GM23338 (cell line): ENCODE data around the gene CPE.

Source experiments
- CREB1 ChIP-seq: fragments of 250-450 bp; sonication (Bioruptor Pico); IDR thresholded peaks from 2 replicates; pipeline ENCODE4 v1.5.0; 2020; ENCODE audit warnings: low read depth, mild to moderate bottlenecking, moderate library complexity
- EZH2 ChIP-seq: fragments of 200-600 bp; sonication (generic); IDR thresholded peaks from one replicate; pipeline ENCODE4 v1.8.0; 2017; ENCODE audit warnings: antibody characterized with exemption, mild to moderate bottlenecking, low read depth; ENCODE audit not compliant: unreplicated experiment
- EZH2phosphoT487 ChIP-seq: fragments of 200-600 bp; sonication (generic); IDR thresholded peaks from one replicate; pipeline ENCODE4 v1.8.1; 2018; ENCODE audit warnings: antibody characterized with exemption; ENCODE audit not compliant: unreplicated experiment
- POLR2AphosphoS5 ChIP-seq: IDR thresholded peaks from 2 replicates; pipeline ENCODE4 v1.6.1; 2016; ENCODE audit warnings: antibody characterized with exemption, low read depth
- ZNF331 ChIP-seq: fragments of 250-450 bp; sonication (Bioruptor Pico); IDR thresholded peaks from 2 replicates; pipeline ENCODE4 v1.5.0; 2020; ENCODE audit warnings: low read depth, mild to moderate bottlenecking, moderate library complexity
- TF ChIP-seq, protein P1 (sequence below), 2 experiments: fragments of 200-600 bp in 1 of 2; sonication (generic) in 1 of 2; conservative IDR thresholded peaks; 2 replicates each; pipeline versions ENCODE4 v1.5.1 to v1.6.1; 2016 to 2017; ENCODE audit warnings: antibody characterized with exemption in 2 of 2, low read depth in 2 of 2, mild to moderate bottlenecking in 2 of 2, moderate library complexity in 1 of 2
- TF ChIP-seq, protein P2 (sequence below): IDR thresholded peaks from one replicate; pipeline ENCODE4 v1.6.1; 2018; ENCODE audit warnings: antibody characterized with exemption; ENCODE audit not compliant: unreplicated experiment

DNA sequence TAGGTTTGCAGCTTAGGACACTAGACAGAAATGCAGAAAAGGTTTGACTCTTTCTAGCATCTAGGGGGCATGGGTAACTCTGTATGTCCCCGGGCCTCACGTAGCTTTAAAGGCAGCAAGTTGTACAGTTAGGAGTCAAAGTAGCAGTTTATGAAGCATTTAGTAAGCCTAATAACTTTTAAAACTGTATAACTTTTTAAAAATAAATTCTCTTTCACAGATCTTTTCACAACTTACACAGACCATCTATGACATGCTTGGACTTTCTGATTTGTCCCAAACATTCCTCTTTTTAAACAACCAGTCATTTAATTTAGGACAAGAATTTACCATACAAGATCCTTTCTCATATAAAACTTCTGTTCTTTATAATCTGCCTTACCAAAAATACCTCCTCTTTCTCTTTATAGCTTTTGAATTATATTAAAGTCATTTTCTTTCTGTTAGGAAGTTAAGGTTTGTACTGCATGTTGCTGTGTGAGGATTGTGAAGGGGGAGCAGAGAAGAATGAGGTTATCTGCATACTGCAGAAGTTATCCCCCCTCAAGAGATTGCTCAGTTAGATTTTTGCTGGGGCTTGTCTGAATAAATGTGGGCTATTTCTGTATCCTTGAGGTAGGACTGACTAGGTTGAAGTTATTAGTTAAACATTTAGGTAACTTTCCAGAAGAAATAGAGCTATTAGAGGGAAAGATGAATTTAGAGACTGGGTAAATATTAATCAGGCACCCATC is 94.3 kb downstream of the CPE start:
- TF ChIP-seq, protein P1, sequence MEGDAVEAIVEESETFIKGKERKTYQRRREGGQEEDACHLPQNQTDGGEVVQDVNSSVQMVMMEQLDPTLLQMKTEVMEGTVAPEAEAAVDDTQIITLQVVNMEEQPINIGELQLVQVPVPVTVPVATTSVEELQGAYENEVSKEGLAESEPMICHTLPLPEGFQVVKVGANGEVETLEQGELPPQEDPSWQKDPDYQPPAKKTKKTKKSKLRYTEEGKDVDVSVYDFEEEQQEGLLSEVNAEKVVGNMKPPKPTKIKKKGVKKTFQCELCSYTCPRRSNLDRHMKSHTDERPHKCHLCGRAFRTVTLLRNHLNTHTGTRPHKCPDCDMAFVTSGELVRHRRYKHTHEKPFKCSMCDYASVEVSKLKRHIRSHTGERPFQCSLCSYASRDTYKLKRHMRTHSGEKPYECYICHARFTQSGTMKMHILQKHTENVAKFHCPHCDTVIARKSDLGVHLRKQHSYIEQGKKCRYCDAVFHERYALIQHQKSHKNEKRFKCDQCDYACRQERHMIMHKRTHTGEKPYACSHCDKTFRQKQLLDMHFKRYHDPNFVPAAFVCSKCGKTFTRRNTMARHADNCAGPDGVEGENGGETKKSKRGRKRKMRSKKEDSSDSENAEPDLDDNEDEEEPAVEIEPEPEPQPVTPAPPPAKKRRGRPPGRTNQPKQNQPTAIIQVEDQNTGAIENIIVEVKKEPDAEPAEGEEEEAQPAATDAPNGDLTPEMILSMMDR (conservative IDR thresholded peaks at IDR 0.05; ENCODE audit: low read depth in 2 of 2): no peak
- TF ChIP-seq POLR2AphosphoS5 (no peak), EZH2 (no peak), EZH2phosphoT487 (no peak), CREB1 (CRISPR knock-in tag) (no peak), ZNF331 (CRISPR knock-in tag) (no peak)
- TF ChIP-seq, protein P2, sequence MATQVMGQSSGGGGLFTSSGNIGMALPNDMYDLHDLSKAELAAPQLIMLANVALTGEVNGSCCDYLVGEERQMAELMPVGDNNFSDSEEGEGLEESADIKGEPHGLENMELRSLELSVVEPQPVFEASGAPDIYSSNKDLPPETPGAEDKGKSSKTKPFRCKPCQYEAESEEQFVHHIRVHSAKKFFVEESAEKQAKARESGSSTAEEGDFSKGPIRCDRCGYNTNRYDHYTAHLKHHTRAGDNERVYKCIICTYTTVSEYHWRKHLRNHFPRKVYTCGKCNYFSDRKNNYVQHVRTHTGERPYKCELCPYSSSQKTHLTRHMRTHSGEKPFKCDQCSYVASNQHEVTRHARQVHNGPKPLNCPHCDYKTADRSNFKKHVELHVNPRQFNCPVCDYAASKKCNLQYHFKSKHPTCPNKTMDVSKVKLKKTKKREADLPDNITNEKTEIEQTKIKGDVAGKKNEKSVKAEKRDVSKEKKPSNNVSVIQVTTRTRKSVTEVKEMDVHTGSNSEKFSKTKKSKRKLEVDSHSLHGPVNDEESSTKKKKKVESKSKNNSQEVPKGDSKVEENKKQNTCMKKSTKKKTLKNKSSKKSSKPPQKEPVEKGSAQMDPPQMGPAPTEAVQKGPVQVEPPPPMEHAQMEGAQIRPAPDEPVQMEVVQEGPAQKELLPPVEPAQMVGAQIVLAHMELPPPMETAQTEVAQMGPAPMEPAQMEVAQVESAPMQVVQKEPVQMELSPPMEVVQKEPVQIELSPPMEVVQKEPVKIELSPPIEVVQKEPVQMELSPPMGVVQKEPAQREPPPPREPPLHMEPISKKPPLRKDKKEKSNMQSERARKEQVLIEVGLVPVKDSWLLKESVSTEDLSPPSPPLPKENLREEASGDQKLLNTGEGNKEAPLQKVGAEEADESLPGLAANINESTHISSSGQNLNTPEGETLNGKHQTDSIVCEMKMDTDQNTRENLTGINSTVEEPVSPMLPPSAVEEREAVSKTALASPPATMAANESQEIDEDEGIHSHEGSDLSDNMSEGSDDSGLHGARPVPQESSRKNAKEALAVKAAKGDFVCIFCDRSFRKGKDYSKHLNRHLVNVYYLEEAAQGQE: no peak
